Measurements from ENCODE around the gene PCBP3.
"Not testable (repeated sequence)": the region's sequence is repeated elsewhere in the genome, so short reads cannot be mapped to it uniquely, and the experiment has no call there.

Gene PCBP3

GRCh38 chr21:45957551-45957950 lies 314.0 kb downstream of the PCBP3 start:
- no peak for DNase-seq

GRCh38 chr21:45957981-45958600 lies 314.6 kb downstream of the PCBP3 start:
- DNase-seq = no peak

DNA sequence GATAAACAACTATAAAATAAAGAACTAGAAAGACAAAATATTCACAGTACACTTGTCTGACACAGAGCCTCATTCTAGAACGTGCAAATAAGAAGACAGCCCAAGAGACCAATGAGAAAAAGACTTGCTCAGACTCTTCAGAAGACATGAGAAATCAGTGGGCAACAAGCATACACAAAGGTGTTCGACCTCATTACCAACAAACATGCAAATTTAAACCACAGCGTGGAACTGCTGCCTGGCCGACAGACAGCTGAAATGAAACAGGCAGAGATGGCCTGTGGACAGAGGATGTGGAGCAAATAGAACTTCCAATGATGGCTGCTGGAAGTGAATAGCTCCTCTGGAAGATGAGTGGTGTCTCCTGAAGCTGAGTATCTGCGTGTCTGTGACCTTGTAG lies 315.7 kb downstream of the PCBP3 start:
- no peak for DNase-seq

DNA sequence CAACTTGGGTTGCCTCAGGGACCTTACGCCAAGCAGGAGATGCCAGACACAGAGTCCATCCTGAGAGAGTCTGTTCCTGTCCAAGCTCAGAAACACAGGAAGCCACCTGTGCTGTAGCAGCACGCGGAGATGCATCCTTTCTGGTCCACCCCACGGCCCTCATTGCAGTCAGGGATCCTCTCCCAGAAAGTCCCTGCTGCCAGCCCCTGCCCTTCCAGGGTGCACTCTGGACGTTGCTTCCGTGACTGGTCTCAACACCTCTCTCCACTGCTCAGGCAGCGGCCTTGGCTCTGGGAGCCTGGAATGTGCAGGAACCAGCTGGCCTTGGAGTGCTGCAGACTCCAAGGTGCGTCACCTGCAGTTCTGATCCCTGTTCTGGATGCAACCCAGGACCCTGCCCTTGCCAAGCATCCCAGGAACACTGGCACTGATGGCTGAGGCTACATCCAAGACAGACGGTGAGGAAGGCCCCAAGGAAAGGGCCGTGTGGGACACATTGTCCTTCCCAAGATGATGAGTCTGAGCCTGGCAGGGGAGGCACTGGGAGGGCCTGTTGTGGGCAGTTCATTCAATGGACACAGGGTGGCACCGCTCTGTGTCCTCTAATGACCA lies 316.4 kb downstream of the PCBP3 start:
- DNase-seq = no peak

DNA sequence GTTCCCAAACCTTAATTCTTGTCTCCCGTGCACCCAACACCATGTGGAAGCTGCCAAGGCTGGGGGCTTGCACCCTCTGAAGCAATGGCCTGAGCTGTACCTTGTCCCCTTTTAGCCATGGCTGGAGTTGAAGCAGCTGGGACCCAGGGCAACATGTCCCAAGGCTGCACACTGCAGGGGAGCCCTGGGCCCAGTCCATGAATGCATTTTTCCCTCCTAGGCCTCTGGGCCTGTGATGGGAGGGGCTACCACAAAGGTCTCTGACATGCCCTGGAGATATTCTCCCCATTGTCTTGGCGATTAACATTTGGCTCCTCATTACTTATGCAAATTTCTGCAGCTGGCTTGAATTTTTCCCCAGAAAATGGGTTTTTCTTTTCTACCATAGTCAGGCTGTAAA lies 317.9 kb downstream of the PCBP3 start:
- DNase-seq = not testable (repeated sequence)

DNA sequence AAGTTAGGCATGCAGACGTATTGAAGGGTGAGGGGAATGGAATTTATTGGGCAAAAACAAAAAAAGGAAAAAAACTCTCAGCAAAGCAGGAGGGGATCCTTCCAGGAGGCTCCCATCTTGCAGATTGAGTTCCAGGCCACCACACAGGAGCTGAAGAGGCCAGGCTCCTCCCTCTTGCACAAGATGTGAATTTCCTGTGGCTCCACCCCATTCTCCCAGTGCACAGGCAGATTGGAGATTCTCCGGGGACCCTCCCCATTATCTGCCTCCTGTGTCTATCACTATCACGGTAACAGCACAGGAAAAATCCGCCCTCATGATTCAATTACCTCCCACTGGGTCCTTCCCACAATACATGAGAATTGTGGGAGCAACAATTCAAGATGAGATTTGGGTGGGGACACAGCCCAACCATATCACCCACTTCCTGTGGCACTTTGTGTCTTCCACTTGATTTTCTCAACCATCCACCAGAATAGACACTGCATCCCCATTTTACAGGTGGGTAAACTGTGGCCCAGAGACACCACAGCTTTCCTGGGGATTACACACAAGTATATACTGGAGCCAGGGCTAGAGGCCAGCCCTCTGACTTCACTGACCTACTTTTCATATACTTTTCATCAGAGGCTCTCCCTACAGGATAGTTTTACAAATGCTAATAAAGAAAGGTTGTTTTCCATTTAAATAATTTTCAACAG lies 319.2 kb downstream of the PCBP3 start:
- DNase-seq = no peak

DNA sequence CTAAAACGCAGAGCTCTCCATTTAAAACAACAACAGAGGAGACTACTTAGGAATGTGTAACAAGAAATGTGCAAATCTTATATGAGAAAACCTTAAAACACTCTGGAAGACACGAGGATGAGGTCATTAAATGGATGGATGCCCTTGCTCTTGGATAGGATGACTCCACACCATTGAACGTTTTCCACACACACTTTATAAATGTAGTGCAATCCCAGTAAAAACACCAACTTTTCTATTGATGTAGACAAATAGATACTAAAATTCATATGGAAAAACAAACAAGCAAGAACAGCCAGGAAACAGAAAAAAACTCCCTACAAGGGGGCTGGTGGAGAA lies 319.7 kb downstream of the PCBP3 start:
- DNase-seq = no peak

DNA sequence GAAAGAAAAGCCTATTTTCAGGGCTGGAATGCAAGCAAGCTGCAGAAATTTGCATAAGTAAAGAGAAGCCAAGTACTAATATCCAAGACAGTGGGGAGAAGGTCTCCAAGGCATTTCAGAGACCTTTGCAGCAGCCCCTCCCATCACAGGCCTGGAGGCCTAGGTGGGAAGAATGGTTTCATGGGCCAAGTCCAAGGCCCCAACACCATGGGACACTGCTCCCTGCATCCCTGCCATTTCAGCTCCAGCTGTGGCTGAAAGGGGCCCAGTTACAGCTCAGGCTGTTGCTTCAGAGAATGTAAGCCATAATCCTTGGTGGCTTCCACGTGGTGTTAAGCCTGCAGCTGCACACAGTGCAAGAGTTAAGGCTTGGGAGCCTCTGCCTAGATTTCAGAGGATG lies 321.1 kb downstream of the PCBP3 start:
- no peak for DNase-seq

DNA sequence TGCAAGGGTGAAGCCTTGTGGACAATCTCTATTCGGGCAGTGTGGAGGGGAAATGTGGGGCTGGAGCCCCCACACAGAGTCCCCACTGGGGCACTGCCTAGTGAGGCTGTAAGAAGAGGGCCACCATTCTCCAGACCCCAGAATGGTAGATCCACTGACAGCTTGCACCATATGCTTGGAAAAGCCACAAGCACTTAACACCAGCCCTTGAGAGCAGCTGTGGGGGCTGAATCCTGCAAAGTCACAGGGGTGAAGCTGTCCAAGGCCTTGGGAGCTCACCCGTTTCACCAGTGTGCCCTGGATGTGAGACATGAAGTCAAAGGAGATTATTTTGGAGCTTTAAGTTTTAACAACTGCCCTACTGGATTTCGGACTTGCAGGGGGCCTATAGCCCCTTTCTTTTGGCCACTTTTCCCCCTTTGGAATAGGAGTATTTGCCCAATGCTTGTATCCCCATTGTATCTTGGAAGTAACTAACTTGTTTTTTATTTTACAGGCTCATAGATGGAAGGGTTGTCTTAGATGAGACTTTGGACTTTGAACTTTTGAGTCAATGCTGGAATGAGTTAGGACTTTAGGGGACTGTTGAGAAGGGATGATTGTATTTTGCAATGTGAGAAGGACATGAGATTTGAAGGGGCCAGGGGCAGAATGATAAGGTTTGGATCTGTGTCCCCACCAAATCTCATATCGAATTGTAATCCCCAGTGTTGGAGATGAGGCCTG lies 321.7 kb downstream of the PCBP3 start:
- DNase-seq = no peak

GRCh38 chr21:45966791-45967394 lies 323.4 kb downstream of the PCBP3 start:
- DNase-seq = no peak

- DNase-seq = no peak
These were observed 326.6 kb downstream of the PCBP3 start for GRCh38 chr21:45969921-45970673.

- DNase-seq = peak; percentile 42
These were observed 327.4 kb downstream of the PCBP3 start for GRCh38 chr21:45970674-45971615.

DNA sequence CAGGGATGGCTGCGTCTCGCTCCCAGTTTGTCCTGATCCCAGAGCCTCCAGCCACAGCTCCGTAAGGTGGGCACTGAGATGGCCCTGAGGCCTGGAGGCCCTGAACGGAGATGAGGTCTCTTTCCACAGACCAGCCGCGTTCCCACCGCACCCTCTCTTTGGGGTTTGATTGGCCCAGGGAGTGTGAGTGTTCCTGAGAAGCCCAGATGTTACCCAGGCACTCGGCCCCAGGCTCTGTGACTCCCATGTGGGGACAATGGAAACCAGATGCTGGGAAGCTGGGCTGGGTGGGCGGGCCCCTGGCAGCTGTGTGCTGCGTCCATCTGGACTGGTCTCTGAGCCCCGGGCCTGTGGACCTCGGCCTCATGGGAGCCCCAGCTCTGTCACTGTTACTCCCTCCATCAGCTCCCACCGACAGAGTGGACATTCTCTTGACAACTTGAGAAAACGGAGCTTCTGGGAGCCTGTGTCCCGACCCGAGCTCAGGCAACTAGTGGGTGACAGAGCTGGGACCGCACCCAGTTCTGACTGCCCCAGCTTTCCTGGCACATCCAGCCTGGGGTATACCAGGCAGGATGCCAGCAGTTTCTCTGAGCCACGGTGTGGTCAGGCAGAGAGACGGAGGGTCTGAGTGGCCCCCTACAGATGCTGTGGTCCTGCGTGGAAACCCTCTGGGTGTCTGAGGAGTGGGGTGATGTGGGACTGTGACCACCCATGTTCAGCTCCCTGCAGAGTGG lies 328.3 kb downstream of the PCBP3 start:
- DNase-seq = no peak

- DNase-seq = no peak
These were observed 328.8 kb downstream of the PCBP3 start for GRCh38 chr21:45972353-45972715.

- no peak for DNase-seq
These were observed 329.4 kb downstream of the PCBP3 start for GRCh38 chr21:45972716-45973474.

DNA sequence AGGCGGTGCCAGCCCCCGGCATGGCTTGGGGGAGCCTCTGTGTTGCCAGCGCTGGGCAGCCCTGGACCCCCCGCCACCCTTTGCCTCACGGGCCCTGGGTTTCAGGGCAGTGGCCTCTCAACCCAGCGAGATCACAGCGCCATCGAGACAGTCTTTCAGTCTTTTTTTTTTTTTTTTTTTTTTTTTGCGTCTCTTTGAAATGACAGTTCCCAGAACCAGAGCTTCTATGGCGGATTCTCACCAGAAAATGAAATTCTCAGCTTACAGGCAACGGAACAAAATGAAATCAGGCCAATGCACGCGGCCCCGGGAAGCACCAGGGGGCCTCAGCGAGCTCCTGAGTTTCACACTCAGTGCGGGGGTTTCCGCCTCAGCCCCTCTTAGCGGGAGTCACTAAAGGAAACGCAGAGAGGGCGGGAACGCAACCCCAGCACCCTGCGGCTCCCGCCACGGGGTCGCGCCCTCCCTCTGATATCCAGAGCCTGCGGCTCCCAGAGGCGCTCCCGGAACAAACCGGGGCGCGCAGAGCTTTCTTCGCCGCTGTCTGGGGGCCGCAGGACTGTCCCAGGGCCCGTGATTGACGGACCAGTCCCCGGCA lies 330.0 kb downstream of the PCBP3 start:
- DNase-seq = peak; percentile 82

DNA sequence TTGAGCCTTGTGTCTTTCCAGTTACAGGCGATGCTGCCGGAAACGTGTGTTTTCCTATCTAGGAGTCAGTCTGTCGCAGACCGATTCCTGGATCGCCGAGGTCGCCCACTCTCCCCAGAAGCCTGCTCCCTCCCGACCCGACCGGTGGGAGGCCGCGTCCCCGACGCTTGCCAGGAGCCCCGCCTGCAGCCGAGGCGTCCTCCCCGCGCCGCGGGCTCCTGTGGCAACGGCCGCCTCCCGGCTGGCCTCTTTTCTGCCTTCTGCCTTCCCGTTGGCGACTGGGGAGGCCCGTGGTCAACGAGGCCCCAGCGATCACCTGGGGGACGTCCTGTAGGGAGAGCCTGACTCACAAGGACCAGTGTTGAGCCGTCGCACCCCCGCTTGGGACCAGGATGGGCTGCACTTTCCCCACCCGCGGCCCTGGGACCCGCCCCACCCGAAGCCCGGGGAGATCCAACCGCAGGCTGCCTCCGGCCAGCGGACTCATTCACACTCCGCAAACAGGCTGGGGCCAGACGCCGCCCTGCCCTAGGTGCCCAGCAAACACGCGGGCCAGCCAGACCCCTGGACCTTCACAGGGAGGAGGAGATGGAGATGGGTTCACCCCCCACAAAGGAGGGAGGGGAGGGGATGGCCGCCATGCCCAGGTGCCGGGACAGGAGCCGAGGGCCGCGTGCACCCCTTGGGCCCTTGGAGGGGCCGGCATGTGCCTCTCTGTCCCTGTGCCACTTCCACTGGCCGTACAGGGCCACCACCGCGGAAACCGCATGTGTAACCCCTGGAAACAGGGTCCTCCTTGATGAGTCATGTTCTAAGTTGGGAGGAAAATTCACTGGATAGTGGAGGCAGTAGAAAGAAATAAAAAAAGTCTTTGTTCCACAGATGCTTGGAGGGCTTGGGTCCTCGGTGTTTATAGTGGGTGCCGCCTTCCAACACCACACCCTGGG lies 330.8 kb downstream of the PCBP3 start:
- peak; percentile 13 for DNase-seq

DNA sequence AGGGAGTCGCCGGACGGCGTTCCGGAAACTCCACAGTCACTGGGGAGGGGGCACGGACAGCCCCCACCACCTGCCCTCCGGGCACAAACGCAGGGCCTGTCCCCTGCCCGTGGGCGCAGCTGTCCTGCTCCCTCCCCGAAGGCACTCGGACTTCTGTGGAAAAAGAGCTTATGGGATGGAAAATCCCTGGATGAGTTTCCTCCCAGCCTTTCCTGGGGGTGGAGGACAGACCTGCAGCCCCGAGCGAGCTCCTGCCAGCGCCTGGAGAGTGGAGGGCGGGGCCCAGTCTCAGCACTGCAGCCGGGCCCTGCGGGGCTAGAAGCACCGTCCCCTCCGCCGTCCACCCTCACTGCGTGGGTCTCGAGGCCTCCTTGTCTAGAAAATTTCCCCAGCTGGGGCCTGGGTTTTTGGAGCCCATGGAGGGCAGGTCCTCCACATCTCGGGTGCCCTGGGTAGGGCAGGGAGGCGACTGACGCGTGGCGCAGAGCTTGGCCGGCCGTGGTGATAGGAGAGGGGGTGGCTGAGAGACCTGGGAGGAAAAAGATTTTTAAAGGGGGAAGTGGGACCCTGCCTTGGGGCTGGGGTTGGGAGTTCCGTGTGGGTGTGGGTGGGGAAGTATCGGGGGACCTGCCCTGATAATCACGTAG lies 331.6 kb downstream of the PCBP3 start:
- no peak for DNase-seq

Measured in CD4-positive, alpha-beta T cell treated with Interleukin-21 for 1 hour (primary cell).